ENCODE data around the gene RORB.

The RORB gene

DNA sequence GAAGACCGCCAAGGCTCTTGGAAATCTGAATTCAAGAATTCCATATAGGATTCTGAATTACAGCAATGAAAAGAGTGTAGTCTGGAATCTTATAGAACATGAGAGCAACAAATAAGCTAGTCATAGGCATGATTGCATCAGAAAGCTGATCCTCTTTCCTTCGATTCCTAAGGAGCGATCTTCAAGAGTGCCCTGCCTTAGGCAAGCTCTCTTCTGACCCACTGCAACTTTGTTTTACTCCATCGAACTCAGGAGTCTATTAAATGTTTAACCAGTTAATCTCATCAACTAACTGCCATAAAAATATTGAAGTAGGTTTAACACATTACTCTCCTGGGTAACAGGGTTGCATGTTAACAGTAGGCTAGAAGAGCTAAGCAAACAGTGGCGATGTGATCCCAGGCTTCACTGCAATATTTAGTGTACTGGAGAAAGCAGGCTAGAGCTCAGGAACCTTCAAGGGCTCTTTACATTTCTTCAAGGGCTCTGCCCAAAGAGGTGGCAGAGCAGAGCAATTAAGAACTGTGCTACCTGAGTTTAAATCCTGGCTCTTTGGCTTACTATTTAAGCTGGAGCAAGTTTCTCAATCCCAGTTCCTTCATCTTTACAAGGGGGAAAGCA is 146.3 kb downstream of the RORB start:
- no peak for DNase-seq (ENCODE audit: low spot score in 2 of 2)
- no peaks in the 10 kb centered on the region for H3K9me3 Mint-ChIP-seq
- H3K4me3 Mint-ChIP-seq: no peak overlapping the region
- H3K27me3 Mint-ChIP-seq: peaks cover 5% of the 10 kb centered on the region
- no peak for ATAC-seq (replicated peaks; ENCODE audit: extremely low read depth, poor library complexity, severe bottlenecking)
- no peaks in the 10 kb centered on the region for H3K36me3 Mint-ChIP-seq (ENCODE audit: insufficient read depth)
- no peak overlapping the region for H3K27ac Mint-ChIP-seq (ENCODE audit: low read depth)
- no peaks in the 10 kb centered on the region for H3K4me1 Mint-ChIP-seq

DNA sequence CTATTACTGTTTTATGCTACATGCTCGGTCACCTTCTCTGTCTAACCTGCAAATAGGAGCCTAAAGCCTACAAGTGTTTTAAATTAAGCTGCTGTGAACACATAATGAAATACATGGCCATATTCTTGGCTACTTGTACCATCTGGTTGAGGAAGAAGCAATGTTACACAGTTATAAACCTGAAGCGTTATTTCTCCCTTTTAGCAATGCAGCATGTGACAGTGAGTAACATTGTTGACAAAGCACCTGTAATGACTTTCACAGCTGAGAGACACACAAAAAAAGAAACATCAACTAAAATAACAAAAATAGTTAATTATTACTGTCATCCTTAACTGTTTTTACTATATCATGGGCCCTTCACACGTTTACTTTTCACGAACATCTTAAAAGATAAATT is 146.9 kb downstream of the RORB start:
- no peak overlapping the region for H3K4me3 Mint-ChIP-seq
- H3K36me3 Mint-ChIP-seq (ENCODE audit: insufficient read depth): no peaks in the 10 kb centered on the region
- H3K9me3 Mint-ChIP-seq: no peaks in the 10 kb centered on the region
- H3K4me1 Mint-ChIP-seq: no peaks in the 10 kb centered on the region
- DNase-seq (ENCODE audit: low spot score in 2 of 2) (no peak), ATAC-seq (replicated peaks; ENCODE audit: extremely low read depth, poor library complexity, severe bottlenecking) (no peak)
- no peak overlapping the region for H3K27ac Mint-ChIP-seq (ENCODE audit: low read depth)
- peaks cover 9% of the 10 kb centered on the region for H3K27me3 Mint-ChIP-seq

DNA sequence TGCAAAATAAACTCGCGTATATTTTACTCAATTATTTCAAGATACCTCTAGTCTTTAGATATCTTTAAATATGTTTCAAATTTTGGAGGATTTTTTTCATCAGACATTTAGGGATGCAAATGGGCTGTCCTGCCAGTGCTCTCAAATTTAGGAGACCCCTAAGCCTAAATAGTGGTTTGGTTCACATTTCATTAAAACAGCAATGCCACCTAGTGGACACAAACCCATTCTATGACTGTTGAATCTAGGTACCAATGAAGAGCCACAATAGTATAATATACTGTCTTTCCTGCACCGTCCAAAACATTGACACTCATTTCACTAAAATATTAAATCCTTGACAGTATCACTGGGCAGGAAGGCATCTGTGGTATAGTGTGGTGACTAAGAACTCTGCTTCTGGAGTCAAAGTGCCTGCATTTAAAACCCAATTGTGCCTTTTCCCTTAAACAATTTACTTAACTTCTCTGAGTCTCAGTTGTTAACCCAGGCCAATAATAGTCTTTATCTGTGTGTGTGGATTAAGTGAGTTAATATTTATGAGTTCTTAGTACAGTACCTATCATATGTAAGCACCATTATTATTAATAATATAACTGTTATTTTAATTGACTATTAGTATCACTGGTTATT is 148.0 kb downstream of the RORB start:
- ATAC-seq (replicated peaks; ENCODE audit: extremely low read depth, poor library complexity, severe bottlenecking) (no peak), DNase-seq (ENCODE audit: low spot score in 2 of 2) (no peak)
- no peaks in the 10 kb centered on the region for H3K36me3 Mint-ChIP-seq (ENCODE audit: insufficient read depth)
- H3K4me1 Mint-ChIP-seq: no peaks in the 10 kb centered on the region
- no peak overlapping the region for H3K27ac Mint-ChIP-seq (ENCODE audit: low read depth)
- H3K9me3 Mint-ChIP-seq: no peaks in the 10 kb centered on the region
- H3K27me3 Mint-ChIP-seq: peaks cover 9% of the 10 kb centered on the region
- H3K4me3 Mint-ChIP-seq: no peak overlapping the region

DNA sequence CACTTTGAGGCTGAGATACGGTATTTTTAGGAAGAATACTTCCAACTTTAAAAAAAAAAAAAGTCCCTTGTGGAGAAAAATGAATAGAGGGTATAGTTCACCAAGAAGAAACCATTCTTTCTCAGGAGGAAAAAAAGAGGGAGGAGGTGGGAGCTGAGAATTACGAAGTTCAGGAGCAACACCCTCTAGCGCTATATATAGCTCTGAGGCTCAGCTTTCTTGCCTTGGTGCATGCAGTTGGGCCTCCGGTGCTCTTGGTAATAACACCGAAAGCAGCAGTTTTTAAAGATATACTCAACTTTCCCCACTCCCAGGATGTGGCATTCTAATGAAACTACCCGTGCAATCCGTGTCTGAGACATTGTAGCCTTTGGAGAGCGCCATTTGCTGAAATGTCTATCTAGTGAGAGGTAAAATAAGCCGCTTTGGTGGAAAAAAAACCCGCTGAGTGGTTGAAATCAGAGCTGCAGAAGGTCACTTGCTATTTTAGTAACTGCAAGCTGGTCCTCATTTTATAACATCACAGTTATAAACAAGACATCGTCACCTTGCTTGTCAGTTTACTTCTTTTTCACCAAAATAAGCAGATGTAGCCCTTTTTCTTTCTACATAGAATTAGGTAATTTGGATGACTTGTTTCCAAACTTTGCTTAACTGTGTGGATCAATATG is 156.4 kb downstream of the RORB start:
- DNase-seq (ENCODE audit: low spot score in 2 of 2): no peak
- H3K27ac Mint-ChIP-seq (ENCODE audit: low read depth): no peak overlapping the region
- peaks cover 3% of the 10 kb centered on the region for H3K27me3 Mint-ChIP-seq
- no peak overlapping the region for H3K4me3 Mint-ChIP-seq
- no peaks in the 10 kb centered on the region for H3K9me3 Mint-ChIP-seq
- no peaks in the 10 kb centered on the region for H3K36me3 Mint-ChIP-seq (ENCODE audit: insufficient read depth)
- ATAC-seq (replicated peaks; ENCODE audit: extremely low read depth, poor library complexity, severe bottlenecking): no peak
- no peaks in the 10 kb centered on the region for H3K4me1 Mint-ChIP-seq

DNA sequence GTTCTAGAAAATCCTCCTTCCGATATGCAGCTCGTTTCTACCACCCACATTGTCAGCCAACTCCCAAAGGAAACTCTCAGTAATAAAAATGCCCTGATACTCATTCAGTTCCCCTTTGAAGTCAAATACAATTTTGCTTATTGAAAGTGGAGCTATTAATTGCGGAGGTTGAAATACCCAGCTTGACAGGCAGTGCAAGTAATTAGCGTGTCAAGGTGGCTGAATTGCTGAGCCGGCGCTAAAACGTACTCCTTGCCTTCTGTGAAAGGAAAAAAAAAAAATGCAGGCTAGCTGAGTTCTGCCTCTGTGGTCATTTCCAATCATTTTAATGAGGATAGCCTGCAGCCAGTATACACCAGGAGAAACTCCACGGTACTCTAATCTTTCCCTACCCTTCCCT is 165.5 kb downstream of the RORB start:
- DNase-seq (ENCODE audit: low spot score in 2 of 2): no peak
- no peak for ATAC-seq (replicated peaks; ENCODE audit: extremely low read depth, poor library complexity, severe bottlenecking)
- H3K4me1 Mint-ChIP-seq: no peaks in the 10 kb centered on the region
- H3K9me3 Mint-ChIP-seq: no peaks in the 10 kb centered on the region
- no peaks in the 10 kb centered on the region for H3K27me3 Mint-ChIP-seq
- no peaks in the 10 kb centered on the region for H3K36me3 Mint-ChIP-seq (ENCODE audit: insufficient read depth)
- H3K27ac Mint-ChIP-seq (ENCODE audit: low read depth): no peak overlapping the region
- no peak overlapping the region for H3K4me3 Mint-ChIP-seq

DNA sequence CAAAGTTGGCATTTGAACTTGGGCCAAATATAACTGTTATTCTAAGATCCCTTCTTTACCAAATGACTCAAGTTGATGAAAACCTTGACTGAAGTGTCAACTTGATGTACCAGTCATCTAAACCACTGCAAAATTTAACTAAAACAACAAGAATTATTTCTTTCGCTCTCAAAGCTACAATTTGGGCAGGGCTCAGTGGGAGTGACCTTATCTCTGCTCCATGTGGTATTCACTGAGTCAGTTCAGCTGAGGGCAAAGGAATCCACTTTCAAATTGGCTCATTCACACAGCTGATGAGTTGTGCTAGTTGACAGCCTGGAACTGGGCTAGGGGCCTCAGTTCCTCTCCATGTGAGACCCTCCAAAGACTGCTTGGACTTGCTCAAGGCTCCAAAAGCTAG is 166.3 kb downstream of the RORB start:
- Mint-ChIP-seq H3K36me3 (ENCODE audit: insufficient read depth) (no peaks in the 10 kb centered on the region), H3K9me3 (no peaks in the 10 kb centered on the region), H3K4me1 (no peaks in the 10 kb centered on the region), H3K27ac (ENCODE audit: low read depth) (no peak overlapping the region), H3K4me3 (no peak overlapping the region), H3K27me3 (no peaks in the 10 kb centered on the region)
- ATAC-seq (replicated peaks; ENCODE audit: extremely low read depth, poor library complexity, severe bottlenecking) (no peak), DNase-seq (ENCODE audit: low spot score in 2 of 2) (no peak)

DNA sequence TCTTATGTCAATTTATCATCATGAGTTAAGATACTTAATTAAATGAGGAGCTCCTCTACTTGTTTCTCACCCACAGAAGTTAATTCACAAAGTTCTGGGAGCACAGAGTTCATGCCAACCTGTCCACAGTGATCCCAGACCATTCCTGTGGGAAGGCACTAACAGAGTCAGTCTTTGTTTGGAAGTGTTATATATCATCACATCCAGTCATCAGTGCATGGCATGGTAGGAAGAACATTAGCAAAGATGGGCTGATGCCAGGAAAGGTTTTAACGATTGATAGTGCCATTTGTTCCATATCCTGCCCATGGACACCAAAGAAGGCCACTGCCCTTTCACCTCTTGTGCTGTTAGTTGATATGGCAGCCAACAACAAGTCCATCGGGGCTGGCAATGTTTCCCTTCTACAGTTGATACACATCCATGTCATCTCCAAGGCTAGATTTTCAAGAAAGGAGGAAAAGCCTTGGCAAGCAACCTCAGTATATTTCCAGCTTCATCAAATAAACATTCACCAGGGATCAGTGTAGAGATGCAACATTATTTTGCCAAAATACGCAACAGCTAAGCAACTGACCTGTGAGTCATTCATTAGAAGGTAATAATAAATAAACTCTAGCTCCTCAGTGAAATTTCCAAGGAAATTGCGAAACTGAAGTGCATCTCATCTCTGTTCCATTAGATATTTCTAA is 169.6 kb downstream of the RORB start:
- no peak for ATAC-seq (replicated peaks; ENCODE audit: extremely low read depth, poor library complexity, severe bottlenecking)
- no peaks in the 10 kb centered on the region for H3K36me3 Mint-ChIP-seq (ENCODE audit: insufficient read depth)
- H3K27ac Mint-ChIP-seq (ENCODE audit: low read depth): no peak overlapping the region
- H3K27me3 Mint-ChIP-seq: no peaks in the 10 kb centered on the region
- no peaks in the 10 kb centered on the region for H3K9me3 Mint-ChIP-seq
- H3K4me3 Mint-ChIP-seq: no peak overlapping the region
- H3K4me1 Mint-ChIP-seq: no peaks in the 10 kb centered on the region
- no peak for DNase-seq (ENCODE audit: low spot score in 2 of 2)

DNA sequence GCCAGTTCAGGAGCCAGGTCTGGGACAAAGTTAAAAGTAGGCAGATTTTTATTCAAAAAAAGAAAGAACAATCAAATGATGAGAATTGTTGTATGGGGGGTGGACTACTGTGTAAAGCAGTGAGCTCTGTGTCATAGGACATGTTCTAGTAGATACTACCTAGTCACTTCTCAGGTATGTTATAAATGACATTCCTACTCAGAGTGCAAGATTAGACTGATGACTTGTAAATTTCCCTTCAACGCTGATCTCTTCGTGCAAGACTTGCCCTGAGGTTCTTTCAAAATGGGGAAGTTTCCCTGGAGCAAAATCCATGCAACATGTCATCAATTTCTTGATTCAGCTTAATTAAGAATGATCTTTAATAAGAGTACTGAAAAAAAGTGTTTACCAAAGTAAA is 175.1 kb downstream of the RORB start:
- H3K27me3 Mint-ChIP-seq: no peaks in the 10 kb centered on the region
- ATAC-seq (replicated peaks; ENCODE audit: extremely low read depth, poor library complexity, severe bottlenecking) (no peak), DNase-seq (ENCODE audit: low spot score in 2 of 2) (no peak)
- H3K4me1 Mint-ChIP-seq: no peaks in the 10 kb centered on the region
- H3K9me3 Mint-ChIP-seq: no peaks in the 10 kb centered on the region
- H3K27ac Mint-ChIP-seq (ENCODE audit: low read depth): no peak overlapping the region
- no peak overlapping the region for H3K4me3 Mint-ChIP-seq
- no peaks in the 10 kb centered on the region for H3K36me3 Mint-ChIP-seq (ENCODE audit: insufficient read depth)

DNA sequence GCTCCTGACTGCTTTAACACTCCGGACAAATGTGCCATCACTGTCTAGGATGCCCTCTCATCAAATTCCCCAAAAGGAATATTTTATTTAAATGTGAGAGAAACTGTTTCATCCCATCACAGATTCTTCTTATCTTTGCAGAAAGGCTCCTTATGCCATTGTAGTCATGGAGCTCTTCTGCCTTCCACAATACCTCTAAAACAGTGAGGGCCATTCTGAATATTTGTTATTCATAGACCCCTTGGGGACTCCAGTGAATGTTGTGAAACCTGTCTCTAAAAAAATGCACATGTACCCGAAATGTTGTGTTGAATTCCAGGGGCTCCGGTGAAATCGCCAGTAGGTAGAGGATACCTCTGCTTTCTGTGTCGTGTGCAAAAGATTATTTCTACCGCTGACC is 176.9 kb downstream of the RORB start:
- Mint-ChIP-seq H3K9me3 (no peaks in the 10 kb centered on the region), H3K4me3 (no peak overlapping the region), H3K4me1 (no peaks in the 10 kb centered on the region), H3K36me3 (ENCODE audit: insufficient read depth) (peaks cover 2% of the 10 kb centered on the region), H3K27ac (ENCODE audit: low read depth) (no peak overlapping the region), H3K27me3 (no peaks in the 10 kb centered on the region)
- no peak for ATAC-seq (replicated peaks; ENCODE audit: extremely low read depth, poor library complexity, severe bottlenecking)
- no peak for DNase-seq (ENCODE audit: low spot score in 2 of 2)

DNA sequence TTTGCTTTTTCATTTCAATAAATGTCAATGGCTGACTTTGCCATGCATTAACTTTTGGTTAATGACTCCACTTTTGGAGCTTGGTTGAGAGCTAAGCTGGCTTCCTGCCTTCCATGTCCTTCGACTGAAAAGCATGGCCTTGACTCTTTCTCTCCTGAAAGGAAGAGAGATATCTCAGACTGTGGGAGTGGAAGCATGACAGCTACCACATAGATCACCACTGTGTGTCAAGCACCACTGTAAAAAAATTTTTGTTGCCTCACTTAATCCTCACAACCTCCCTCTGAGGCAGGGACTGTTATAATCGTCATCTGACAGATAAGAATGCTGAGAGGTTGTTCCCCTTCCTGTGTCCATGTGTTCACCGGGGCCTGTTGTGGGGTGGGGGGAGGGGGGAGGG is 184.8 kb downstream of the RORB start:
- Mint-ChIP-seq H3K27me3 (peaks cover 11% of the 10 kb centered on the region), H3K9me3 (no peaks in the 10 kb centered on the region), H3K36me3 (ENCODE audit: insufficient read depth) (peaks cover 2% of the 10 kb centered on the region), H3K27ac (ENCODE audit: low read depth) (no peak overlapping the region), H3K4me3 (no peak overlapping the region), H3K4me1 (no peaks in the 10 kb centered on the region)
- DNase-seq (ENCODE audit: low spot score in 2 of 2) (no peak), ATAC-seq (replicated peaks; ENCODE audit: extremely low read depth, poor library complexity, severe bottlenecking) (no peak)

DNA sequence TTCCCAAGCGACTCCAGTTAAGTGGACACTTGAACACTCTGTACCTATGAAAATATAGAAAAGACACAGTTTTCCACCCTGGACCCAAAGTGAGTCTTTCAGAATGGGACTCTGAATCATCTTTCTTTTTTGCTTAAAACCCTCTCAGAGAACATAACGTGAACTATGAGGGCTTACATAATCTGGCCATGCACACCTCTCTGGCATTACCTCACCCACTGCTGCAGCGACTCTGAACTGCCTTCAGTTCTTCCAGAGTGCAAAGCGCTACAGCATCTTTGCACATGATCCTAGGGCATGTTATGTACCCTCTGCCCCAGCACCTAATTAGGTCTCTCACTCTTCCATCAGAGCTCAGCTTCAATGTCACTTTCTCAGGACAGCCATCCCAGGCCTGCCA is 186.2 kb downstream of the RORB start:
- H3K36me3 Mint-ChIP-seq (ENCODE audit: insufficient read depth): no peaks in the 10 kb centered on the region
- H3K4me3 Mint-ChIP-seq: no peak overlapping the region
- ATAC-seq (replicated peaks; ENCODE audit: extremely low read depth, poor library complexity, severe bottlenecking): no peak
- no peaks in the 10 kb centered on the region for H3K4me1 Mint-ChIP-seq
- H3K9me3 Mint-ChIP-seq: no peaks in the 10 kb centered on the region
- peaks cover 11% of the 10 kb centered on the region for H3K27me3 Mint-ChIP-seq
- H3K27ac Mint-ChIP-seq (ENCODE audit: low read depth): no peak overlapping the region
- DNase-seq (ENCODE audit: low spot score in 2 of 2): no peak

DNA sequence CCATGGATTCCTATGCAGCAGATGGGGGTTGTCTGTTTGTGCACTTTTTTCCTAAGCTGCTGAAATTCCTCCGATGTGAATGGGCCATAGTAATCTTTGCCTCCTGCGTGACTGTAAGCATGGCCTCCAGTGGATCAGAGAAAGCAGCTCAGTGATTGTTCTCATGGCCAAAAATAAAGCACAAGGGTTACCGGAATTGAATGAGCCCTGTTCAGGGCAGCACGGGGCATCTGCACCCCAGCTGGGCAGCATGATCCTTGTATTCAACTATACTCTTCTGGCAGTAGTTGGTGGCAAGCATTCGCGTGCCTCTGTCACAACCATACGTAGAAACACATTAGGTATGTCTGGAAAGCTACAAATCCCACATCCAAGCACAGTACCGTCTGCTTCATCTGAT is 193.9 kb downstream of the RORB start:
- ATAC-seq (replicated peaks; ENCODE audit: extremely low read depth, poor library complexity, severe bottlenecking) (no peak), DNase-seq (ENCODE audit: low spot score in 2 of 2) (no peak)
- no peaks in the 10 kb centered on the region for H3K36me3 Mint-ChIP-seq (ENCODE audit: insufficient read depth)
- no peaks in the 10 kb centered on the region for H3K4me1 Mint-ChIP-seq
- H3K9me3 Mint-ChIP-seq: no peaks in the 10 kb centered on the region
- H3K27ac Mint-ChIP-seq (ENCODE audit: low read depth): no peak overlapping the region
- H3K27me3 Mint-ChIP-seq: peaks cover 14% of the 10 kb centered on the region
- no peak overlapping the region for H3K4me3 Mint-ChIP-seq

DNA sequence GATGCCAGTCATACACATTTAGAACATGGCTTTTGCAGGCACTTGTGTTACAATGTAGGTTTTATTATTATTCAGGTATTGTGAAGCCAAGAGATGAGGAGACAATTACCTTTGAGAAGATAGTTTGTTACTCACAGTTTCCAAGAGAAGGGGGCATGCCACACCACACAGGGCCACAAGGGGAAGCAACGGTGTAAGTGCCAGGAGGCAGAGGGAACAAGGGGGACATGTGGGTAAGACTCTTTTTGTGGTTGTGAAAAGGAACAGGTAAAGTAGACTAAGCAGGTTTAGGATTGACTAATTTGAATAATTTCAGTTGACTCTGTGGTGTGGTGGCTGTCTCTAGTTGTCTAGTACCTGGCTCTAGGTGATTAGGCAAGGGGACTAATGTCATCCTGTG is 199.4 kb downstream of the RORB start:
- Mint-ChIP-seq H3K4me1 (no peaks in the 10 kb centered on the region), H3K27me3 (peaks cover 46% of the 10 kb centered on the region), H3K4me3 (no peak overlapping the region), H3K36me3 (ENCODE audit: insufficient read depth) (no peaks in the 10 kb centered on the region), H3K27ac (ENCODE audit: low read depth) (no peak overlapping the region), H3K9me3 (no peaks in the 10 kb centered on the region)
- no peak for ATAC-seq (replicated peaks; ENCODE audit: extremely low read depth, poor library complexity, severe bottlenecking)
- DNase-seq (ENCODE audit: low spot score in 2 of 2): no peak
